WI38 (cell line): Measurements from ENCODE around the gene ELOVL3.
"Not testable (repeated sequence)": the region's sequence is repeated elsewhere in the genome, so short reads cannot be mapped to it uniquely, and the experiment has no call there.

Source experiments
- H3K4me3 ChIP-seq: 2 replicates; pipeline ENCODE4 v1.5.1; 2011; ENCODE audit warnings: low read depth, mild to moderate bottlenecking, control low read depth, low read length
- CTCF ChIP-seq: IDR thresholded peaks from 2 replicates; pipeline ENCODE4 v1.5.1; 2012; ENCODE audit warnings: low read depth, mild to moderate bottlenecking, control low read depth, low read length

ELOVL3 gene

GRCh38 chr10:102225646-102226541 lies at the start of gene ELOVL3:
TSS of gene ELOVL3 (plus strand) at chr10:102226299. CDS start at chr10:102226549, 250 bp downstream.
- H3K4me3 ChIP-seq, result 0 out of 2 replicates have a peak within 1 kb of the TSS, but pooled peaks have one; percentile 34
- no peak for TF ChIP-seq CTCF

GRCh38 chr10:102184606-102185005 lies 41.5 kb upstream of the ELOVL3 start:
- TF ChIP-seq CTCF, result no peak

GRCh38 chr10:102185272-102185671 lies 40.8 kb upstream of the ELOVL3 start:
- H3K4me3 ChIP-seq, result no peak overlapping the region
- TF ChIP-seq CTCF, result no peak

More at GRCh38 chr10:102184606-102185005, 41.5 kb upstream of the ELOVL3 start:
- no peak overlapping the region for H3K4me3 ChIP-seq

GRCh38 chr10:102185811-102186527 lies 40.1 kb upstream of the ELOVL3 start:
- H3K4me3 ChIP-seq, result no peak overlapping the region
- TF ChIP-seq CTCF, result no peak

GRCh38 chr10:102188298-102188940 lies 37.7 kb upstream of the ELOVL3 start:
- no peak for TF ChIP-seq CTCF
- no peak overlapping the region for H3K4me3 ChIP-seq

GRCh38 chr10:102188941-102189898 lies 36.9 kb upstream of the ELOVL3 start:
- not testable (repeated sequence) for H3K4me3 ChIP-seq

GRCh38 chr10:102191956-102192355 lies 34.1 kb upstream of the ELOVL3 start:
- H3K4me3 ChIP-seq, result no peak overlapping the region
- no peak for TF ChIP-seq CTCF
